NB4 (cell line): ENCODE measurements around the gene OCLN.

ENCODE experiments used
- DNase-seq: peaks from one replicate; pipeline ENCODE4 v3.0.0; 2010; ENCODE audit warnings: low read depth
- H3K4me3 ChIP-seq: one replicate; pipeline ENCODE4 v1.5.1; 2011; ENCODE audit warnings: mild to moderate bottlenecking, low read depth, low read length, moderate library complexity
- MYC ChIP-seq: IDR thresholded peaks from 2 replicates; pipeline ENCODE4 v1.6.1; 2011; ENCODE audit warnings: low read depth, low read length
- POLR2A ChIP-seq: IDR thresholded peaks from 2 replicates; pipeline ENCODE4 v1.6.1; 2011; ENCODE audit warnings: mild to moderate bottlenecking; ENCODE audit not compliant: insufficient read length; ENCODE audit errors: extremely low read depth
- TF ChIP-seq, protein P1 (sequence below): IDR thresholded peaks from 2 replicates; pipeline ENCODE4 v1.6.1; 2011; ENCODE audit warnings: low read depth, low read length
- TF ChIP-seq, protein P2 (sequence below): IDR thresholded peaks from one replicate; pipeline ENCODE4 v1.5.1; 2012; ENCODE audit warnings: low read depth, low read length

OCLN gene

DNA sequence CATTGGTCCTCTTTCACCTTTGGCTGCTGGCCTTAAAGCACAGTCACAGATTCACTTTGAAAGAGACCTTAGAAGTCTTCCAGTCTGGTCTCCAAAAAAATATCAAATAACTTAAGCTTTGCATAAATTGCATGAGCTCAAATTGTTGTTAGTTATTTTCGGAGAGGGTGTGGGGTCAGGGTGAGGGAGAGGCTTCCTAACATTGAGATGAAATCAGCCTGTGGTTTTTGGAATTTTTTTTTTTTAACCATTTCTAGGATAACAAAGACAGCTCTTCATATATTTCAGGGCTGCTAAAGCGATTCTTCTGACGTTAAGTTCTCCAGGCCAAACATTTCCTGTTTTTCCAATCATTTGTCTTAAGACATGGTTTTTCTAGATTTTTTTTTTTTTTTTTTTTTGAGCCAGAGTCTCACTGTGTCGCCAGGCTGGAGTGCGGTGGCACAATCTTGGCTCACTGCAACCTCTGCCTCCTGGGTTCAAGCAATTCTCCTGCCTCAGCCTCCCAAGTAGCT lies 4.5 kb downstream of the OCLN start:
- TF ChIP-seq, protein P1, sequence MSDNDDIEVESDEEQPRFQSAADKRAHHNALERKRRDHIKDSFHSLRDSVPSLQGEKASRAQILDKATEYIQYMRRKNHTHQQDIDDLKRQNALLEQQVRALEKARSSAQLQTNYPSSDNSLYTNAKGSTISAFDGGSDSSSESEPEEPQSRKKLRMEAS: no peak
- TF ChIP-seq MYC: no peak
- TF ChIP-seq, protein P2, sequence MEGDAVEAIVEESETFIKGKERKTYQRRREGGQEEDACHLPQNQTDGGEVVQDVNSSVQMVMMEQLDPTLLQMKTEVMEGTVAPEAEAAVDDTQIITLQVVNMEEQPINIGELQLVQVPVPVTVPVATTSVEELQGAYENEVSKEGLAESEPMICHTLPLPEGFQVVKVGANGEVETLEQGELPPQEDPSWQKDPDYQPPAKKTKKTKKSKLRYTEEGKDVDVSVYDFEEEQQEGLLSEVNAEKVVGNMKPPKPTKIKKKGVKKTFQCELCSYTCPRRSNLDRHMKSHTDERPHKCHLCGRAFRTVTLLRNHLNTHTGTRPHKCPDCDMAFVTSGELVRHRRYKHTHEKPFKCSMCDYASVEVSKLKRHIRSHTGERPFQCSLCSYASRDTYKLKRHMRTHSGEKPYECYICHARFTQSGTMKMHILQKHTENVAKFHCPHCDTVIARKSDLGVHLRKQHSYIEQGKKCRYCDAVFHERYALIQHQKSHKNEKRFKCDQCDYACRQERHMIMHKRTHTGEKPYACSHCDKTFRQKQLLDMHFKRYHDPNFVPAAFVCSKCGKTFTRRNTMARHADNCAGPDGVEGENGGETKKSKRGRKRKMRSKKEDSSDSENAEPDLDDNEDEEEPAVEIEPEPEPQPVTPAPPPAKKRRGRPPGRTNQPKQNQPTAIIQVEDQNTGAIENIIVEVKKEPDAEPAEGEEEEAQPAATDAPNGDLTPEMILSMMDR: no peak
- no peak for TF ChIP-seq POLR2A
- DNase-seq: no peak

DNA sequence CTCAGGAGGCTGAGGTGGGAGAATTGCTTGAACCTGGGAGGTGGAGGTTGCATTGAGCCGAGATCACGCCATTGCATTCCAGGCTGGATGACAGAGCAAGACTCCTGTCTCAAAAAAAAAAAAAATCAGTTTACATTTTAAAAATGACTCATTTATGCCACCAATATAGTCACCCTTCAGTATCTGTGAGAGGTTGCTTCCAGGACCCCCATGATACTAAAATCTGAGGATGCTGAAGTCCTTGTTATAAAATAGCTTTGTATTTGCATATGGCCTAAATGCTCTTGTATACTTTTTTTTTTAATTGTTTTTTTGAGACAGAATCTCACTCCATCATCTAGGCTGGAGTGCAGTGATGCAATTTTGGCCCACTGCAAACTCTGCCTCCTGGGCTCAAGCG lies 5.8 kb downstream of the OCLN start:
- no peak for DNase-seq
- H3K4me3 ChIP-seq: no peak overlapping the region
- no peak for TF ChIP-seq MYC
- TF ChIP-seq, protein P1: no peak
- TF ChIP-seq, protein P2: no peak
- no peak for TF ChIP-seq POLR2A

More for the DNA sequence above, 4.5 kb downstream of the OCLN start:
- H3K4me3 ChIP-seq: no peak overlapping the region

DNA sequence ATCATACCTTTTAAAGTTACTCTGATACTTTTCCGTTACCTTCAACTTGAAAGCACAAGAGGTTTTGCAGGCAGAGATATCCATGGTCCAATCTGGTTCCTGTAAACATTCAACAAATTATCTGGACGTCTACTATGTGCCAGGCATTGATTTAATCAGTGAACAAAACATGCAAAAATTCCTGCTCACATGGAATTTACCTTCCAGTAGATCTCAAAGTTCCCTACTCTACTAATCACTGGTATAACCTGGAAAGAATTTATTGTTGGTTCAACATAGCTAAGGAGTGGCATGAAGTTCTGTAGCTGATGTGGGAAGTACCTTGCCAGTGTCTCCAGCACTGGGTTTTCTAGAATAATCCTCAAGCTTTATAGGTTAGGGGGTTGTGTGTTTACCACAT lies 9.8 kb downstream of the OCLN start:
- H3K4me3 ChIP-seq: no peak overlapping the region
- no peak for DNase-seq

DNA sequence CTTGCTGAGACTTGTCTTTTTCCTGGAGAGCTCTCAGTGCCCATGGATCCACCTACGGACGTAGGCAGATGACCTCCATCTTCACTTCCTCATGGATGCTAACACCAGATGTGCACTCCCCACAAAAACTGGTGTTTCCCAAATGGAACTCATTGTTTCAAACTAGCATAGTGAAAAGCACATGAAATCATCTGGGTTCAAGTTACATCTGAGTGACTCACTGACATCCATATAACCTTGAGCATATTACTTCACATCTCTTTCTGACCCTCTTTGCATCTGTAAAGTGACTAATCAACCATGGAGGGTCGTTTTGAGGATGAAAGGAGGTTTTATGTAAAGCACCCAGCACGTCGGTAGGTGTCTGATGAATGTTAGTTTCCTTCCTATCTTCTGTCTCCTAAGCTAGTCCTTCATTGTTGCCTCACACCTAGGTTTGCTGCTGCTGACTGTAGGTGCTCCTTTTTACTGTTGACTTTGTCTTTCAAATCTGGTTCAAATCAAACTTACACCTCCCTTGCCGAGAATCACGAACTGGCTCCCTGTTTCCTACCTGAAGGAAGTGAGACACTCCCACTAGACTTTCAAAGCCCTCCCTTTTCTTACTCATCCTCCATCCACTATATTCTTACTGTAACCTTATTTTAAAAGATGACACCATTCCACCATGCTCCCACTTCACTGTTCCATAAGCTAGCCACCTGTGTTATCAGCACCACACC lies 10.3 kb downstream of the OCLN start:
- H3K4me3 ChIP-seq: no peak overlapping the region
- TF ChIP-seq MYC (no peak), POLR2A (no peak)
- TF ChIP-seq, protein P1: no peak
- TF ChIP-seq, protein P2: no peak
- DNase-seq: no peak

More for the DNA sequence above, 9.8 kb downstream of the OCLN start:
- TF ChIP-seq MYC: no peak
- TF ChIP-seq, protein P2: no peak
- TF ChIP-seq, protein P1: no peak
- no peak for TF ChIP-seq POLR2A

DNA sequence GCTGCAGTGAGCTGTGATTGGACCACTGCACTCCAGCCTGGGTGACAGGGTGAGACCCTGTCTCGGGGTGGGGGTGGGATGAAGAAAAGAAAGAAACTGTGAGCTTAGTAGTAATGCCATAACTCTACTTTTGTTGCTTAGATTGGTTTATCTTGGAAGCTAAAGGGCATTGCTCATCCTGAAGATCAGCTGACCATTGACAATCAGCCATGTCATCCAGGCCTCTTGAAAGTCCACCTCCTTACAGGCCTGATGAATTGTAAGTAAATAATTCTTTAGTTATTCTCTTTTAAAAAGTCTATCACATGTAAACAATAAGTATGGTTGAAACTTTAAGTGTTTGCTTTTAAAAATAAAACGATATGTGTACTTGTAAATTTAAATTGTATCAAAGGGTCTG lies 11.4 kb downstream of the OCLN start:
- TF ChIP-seq, protein P1: no peak
- TF ChIP-seq POLR2A: no peak
- TF ChIP-seq, protein P2: no peak
- TF ChIP-seq MYC: no peak
- DNase-seq: no peak
- no peak overlapping the region for H3K4me3 ChIP-seq
